GM18507 (cell line): ENCODE data around the gene AMER3.

ENCODE experiments used
- DNase-seq: peaks from one replicate; pipeline ENCODE4 v3.0.0; 2011; ENCODE audit warnings: low read depth; ENCODE audit not compliant: insufficient read length; ENCODE audit errors: extremely low spot score
- FAIRE-seq: peaks from 2 replicates; lab custom pipeline; 2011; peaks lifted over from hg19 to GRCh38; lab: Jason Lieb, UNC

AMER3 gene

GRCh38 chr2:130769343-130769907 lies 14.1 kb downstream of the AMER3 start:
- FAIRE-seq (no peak), DNase-seq (no peak)

- DNase-seq: no peak
- no peak for FAIRE-seq
These were observed 21.2 kb downstream of the AMER3 start for GRCh38 chr2:130776550-130776949.

GRCh38 chr2:130778781-130779180 lies 23.4 kb downstream of the AMER3 start:
- DNase-seq (no peak), FAIRE-seq (no peak)

GRCh38 chr2:130785466-130786055 lies 30.2 kb downstream of the AMER3 start:
- FAIRE-seq (no peak), DNase-seq (no peak)

- DNase-seq (no peak), FAIRE-seq (no peak)
These were observed 30.7 kb downstream of the AMER3 start for GRCh38 chr2:130786076-130786475.

GRCh38 chr2:130787841-130788240 lies 32.5 kb downstream of the AMER3 start:
- DNase-seq: no peak
- FAIRE-seq: no peak

GRCh38 chr2:130790312-130790711 lies 35.0 kb downstream of the AMER3 start:
- DNase-seq: no peak
- no peak for FAIRE-seq

- no peak for DNase-seq
- FAIRE-seq: no peak
These were observed 35.7 kb downstream of the AMER3 start for GRCh38 chr2:130790804-130791616.

GRCh38 chr2:130791617-130791939 lies 36.2 kb downstream of the AMER3 start:
- FAIRE-seq: no peak

GRCh38 chr2:130795431-130795830 lies 40.1 kb downstream of the AMER3 start:
- no peak for FAIRE-seq

More at GRCh38 chr2:130791617-130791939, 36.2 kb downstream of the AMER3 start:
- DNase-seq: no peak

GRCh38 chr2:130796290-130796689 lies 41.0 kb downstream of the AMER3 start:
- FAIRE-seq: no peak
- no peak for DNase-seq

More at GRCh38 chr2:130795431-130795830, 40.1 kb downstream of the AMER3 start:
- no peak for DNase-seq

GRCh38 chr2:130797493-130798435 lies 42.4 kb downstream of the AMER3 start:
- peak; percentile 81 for FAIRE-seq
- DNase-seq: peak; percentile 78

GRCh38 chr2:130798472-130799218 lies 43.3 kb downstream of the AMER3 start:
- FAIRE-seq (no peak), DNase-seq (no peak)

- DNase-seq (no peak), FAIRE-seq (no peak)
These were observed 44.0 kb downstream of the AMER3 start for GRCh38 chr2:130799295-130799694.

GRCh38 chr2:130805613-130806012 lies 50.3 kb downstream of the AMER3 start:
- FAIRE-seq: no peak
- DNase-seq: no peak

GRCh38 chr2:130806370-130806769 lies 51.0 kb downstream of the AMER3 start:
- FAIRE-seq: no peak
- no peak for DNase-seq

GRCh38 chr2:130807659-130808385 lies 52.5 kb downstream of the AMER3 start:
- DNase-seq (no peak), FAIRE-seq (no peak)

- no peak for DNase-seq
- no peak for FAIRE-seq
These were observed 53.3 kb downstream of the AMER3 start for GRCh38 chr2:130808482-130809268.
